Activated CD4-positive, alpha-beta T cell treated with anti-CD3 and anti-CD28 coated beads, Interleukin-10, Interleukin-2, amounts not matched to agents 100 ng/mL and 50 ng/mL, durations not matched to agents 16 hours and 8 hours (primary cell): ENCODE results near the gene HSD17B12.

Experiments used
- DNase-seq: peaks from one replicate; pipeline ENCODE4 v3.0.0-alpha.2; 2020

The HSD17B12 gene

DNA sequence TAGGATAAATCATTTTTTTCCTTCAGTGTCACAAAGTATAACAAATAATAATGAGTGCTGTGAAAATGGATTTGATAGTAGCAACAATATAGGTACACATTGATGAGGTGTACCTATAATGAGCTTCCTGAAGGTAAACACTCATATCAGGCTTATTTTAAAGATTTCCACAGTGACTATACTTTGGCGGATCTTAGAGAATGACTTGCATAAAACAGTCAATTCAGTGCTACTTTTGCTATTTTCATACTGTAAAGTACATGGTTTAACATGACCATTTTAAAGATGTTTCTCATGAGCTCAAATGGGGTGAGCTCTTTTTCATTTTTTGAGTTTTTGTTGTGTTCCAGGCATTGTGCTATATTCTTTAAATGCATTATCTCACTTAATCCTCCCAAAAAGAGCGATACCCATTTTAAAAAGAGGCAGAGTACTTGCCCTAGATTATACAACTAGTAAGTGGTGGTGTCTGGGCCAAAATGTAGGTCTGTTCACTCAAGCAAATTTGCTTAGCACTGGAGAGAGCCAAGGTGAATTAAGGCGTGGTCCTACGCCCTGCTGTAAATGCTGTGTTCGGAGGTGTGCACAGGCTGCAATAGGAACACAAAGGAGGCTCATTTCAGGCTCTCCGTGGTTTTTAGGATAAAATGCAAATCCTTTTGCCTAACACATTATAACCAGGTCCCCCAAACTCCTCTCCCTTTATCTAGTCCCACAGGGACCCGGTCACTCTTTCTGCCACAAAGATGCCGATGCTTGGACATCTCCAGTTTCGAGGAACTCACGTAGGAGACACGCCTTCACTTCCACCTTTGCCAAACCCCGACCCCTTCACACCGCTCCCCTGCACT lies 199.5 kb downstream of the HSD17B12 start:
- DNase-seq: no peak

DNA sequence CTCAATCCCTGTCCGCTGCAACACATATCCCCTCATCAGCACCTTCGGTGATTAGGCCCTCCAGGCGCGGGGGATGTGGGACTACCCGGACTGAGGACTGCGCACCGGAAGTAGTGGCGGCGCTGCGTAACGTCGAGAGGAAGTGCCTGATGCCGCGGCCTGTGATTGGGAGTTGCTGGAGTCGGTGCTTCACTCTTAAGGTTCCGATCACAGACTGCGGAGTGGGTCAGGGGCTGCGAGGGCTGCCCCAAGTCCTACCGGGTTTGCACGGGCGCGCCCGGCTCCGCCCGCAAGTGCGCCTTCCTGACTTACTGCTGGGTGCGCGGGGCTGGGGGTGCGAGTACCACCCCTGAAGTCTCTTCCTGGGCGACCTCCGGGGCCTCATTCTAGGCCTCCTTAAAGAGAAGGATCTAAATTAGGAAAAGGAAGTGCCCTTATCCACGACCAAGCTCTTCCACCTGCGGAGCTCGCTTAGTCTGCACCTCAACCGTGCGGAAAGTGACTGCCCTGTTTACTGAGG lies 200.2 kb downstream of the HSD17B12 start, which contains the start of gene ALKBH3:
ALKBH3 (plus strand) TSS at position 192 of the 520 bp plus-strand sequence. CDS start 1,822 bp downstream, outside the sequence.
- peak; percentile 92 for DNase-seq

DNA sequence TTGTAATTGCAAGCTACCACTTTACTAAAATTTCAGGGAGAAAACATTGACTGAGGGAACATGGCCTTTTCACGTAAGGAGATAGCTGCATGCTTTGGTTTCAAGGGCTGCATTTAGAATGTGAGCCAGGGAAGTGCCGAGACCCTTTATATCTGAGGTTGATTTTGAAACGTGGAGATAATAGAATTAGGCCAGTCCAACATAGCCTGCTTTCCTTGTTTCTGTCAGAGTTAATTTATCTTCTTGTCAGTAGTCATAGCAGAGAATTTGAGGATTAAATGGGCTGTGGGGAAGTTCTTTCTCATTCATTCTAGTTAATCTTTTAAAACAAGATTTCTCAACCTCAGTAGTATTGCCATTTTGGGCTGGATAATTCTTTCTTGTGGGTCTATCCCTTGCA lies 212.3 kb downstream of the HSD17B12 start:
- DNase-seq: no peak

DNA sequence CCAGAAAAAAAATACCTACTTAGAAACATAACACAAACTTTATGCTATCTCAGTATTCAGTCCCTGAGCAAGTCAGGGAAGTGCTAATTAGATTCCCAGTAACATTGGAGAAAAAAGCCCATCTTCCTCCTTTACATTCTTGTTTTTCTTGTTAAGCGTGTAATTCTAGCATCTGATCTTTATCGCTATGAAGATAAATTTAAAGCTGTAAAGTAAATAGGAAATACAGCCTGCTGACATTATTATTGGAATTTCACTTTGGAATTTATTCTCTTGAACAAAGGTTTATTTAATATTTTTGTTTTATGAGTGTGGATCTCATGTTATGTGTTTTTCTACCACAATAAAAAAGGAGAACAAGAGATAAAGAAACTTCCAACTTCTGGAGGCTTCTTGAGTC lies 214.0 kb downstream of the HSD17B12 start:
- DNase-seq: no peak

DNA sequence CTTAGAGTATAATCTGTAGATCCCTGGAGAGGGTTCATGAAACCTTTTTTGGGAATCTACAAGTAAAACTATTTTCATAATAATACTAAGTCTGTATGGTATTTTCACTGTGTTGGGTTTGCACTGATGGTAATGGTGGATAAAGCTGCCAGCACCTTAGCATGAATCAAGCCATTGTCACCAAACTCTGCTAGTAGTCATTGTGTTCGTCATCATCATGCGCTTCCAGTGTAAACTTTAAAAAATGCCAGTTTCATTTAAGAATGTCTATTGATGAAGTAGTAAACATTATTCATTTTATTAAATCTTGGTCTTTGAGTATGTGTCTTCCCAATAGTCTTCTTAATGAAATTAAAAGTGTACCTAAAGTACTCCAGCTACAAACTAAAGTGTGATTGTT lies 215.1 kb downstream of the HSD17B12 start:
- no peak for DNase-seq

DNA sequence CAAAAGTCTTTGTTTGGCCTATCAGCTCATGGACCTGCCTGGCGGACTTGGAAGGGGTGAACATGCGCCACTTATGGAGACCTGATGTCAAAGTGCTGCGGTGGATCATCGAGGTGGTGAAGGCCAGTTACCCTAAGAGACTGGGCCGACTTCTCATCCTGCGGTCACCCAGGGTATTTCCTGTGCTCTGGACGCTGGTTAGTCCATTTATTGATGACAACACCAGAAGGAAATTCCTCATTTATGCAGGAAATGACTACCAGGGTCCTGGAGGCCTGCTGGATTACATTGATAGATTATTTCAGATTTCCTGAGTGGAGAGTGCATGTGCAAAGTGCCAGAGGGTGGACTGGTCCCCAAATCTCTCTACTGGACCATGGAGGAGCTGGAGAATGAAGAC lies 218.0 kb downstream of the HSD17B12 start:
- DNase-seq: no peak

DNA sequence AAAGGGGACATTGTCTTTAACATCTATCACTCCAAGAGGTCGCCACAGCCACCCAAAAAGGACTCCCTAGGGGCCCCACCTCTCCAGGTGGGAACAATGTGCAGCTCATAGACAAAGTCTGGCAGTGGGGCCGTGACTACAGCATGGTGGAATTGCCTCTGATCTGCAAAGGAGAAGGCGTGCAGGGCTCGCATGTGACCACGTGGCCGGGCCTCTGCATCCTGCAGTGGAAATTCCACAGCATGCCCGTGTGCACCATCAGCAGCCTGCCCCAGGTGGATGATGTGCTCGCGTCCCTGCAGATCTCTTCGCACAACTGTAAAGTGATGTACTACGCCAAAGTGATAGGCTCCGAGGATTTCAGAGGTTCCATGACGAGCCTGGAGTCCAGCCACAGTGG lies 218.6 kb downstream of the HSD17B12 start:
- DNase-seq: no peak

DNA sequence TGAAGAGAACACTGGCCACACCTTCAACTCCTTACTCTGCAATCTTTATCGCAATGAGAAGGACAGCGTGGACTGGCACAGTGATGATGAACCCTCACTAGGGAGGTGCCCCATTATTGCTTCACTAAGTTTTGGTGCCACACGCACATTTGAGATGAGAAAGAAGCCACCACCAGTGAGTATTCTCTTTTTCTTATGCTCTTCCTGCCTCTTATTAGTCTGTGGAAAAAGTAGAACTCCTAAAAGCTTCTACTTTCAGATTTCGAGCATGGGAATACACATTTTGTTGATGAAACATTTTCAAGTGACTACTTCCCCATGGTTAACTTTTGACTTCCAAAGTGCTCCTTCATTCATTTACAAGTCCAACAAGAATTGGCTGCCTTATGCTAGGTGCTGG lies 221.0 kb downstream of the HSD17B12 start:
- no peak for DNase-seq

DNA sequence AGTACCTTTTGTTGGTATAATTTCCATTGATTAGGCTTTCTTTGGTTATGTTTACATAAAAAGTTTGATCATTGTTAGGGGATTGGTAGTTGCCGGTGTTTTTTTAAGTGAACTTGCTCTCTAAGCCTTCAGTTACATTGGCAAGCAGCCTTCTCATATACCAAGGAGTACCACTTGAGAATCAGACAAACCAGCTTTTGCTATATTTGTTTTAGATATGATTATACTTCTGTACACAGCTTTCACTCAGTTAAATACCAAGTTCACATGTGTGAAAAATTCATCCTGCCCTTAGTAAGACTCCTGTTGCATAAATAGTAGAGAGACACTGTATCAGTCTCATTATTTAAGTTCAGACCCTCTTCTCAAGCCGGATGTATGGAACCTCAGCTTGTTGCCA lies 222.5 kb downstream of the HSD17B12 start:
- no peak for DNase-seq

DNA sequence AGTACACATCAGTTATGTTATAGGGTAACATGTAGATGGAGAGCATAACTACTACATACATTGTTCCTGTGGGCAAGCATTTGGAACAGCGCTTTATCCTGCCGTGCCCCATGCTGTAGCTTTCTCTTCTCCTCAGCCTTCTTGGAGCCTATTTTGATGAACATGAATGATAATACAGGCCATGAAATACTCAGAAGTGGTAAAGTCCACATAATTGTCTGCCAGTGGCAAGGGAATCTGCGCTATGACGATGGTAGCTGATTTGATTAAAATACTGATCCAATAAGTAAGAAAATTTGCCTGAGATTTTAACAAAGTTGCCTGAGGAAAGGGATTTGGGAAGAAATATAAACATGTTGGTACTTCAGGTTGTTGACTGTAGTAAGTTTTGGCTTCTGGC lies 223.4 kb downstream of the HSD17B12 start:
- no peak for DNase-seq

DNA sequence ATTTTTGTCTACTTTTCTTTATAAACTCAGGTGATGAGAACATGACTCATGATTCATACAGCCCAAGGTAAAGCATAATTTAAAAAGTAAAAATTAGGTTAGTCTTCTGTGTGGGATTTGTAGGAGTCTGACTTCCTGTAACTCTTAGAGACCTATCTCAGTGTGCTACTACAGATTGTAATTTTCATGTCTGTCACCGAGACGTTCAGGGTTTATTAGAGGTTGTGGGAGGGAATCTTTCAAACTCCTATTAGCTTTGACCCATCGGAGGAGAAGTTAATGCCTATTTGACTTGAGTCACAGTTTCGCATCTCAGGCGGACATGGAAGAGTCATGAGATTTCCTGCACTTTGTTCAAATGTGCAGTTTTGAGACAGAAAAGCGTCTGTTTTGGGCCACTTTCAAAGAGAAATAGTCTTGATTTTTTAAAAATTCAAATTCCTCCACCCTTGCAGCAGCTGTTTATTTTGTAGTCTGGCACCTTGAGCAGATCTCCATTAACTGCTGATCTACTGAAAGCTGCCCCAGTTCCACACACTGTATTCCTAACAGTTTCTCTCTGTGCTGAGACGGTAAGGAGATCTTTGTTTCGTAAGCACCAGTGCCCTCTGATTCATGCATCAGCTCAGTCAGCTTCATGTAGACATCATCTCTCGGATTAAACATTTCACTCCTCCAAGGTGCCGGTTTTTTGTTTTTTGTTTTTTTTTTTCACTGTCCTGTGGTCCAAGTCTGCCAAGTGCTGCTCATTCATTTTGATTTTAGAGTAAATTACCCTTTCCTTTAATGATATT lies 224.4 kb downstream of the HSD17B12 start:
- DNase-seq: no peak

DNA sequence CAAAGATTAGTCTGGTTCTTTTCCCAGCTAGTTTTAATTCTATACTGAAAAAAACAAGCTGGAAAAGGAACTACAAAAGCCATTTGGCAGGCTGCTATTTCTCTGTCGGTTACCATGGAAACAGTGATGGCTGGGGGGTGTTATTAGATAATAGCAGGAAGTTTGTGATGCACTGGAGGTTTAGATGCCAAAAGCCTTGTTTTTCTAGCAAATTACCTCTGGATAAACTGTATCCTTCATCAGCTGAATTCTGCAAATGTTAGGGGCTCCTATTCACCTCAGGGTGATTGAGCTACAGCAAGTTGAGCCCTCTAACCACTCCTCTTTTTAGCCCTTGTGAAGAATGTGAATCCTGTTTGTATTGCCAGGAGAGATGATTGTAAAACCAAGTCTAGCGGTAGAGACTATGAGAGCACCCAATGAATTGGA lies 225.3 kb downstream of the HSD17B12 start:
- no peak for DNase-seq
